DLD1 (cell line): ENCODE measurements around the gene MRPS18B.

Experiments used
- in situ Hi-C: cut with HindIII; loops from 2 replicates; pipeline ENCODE4 v1.10.0; 2017; ENCODE audit warnings: low sequenced_read_pairs

Gene MRPS18B

DNA sequence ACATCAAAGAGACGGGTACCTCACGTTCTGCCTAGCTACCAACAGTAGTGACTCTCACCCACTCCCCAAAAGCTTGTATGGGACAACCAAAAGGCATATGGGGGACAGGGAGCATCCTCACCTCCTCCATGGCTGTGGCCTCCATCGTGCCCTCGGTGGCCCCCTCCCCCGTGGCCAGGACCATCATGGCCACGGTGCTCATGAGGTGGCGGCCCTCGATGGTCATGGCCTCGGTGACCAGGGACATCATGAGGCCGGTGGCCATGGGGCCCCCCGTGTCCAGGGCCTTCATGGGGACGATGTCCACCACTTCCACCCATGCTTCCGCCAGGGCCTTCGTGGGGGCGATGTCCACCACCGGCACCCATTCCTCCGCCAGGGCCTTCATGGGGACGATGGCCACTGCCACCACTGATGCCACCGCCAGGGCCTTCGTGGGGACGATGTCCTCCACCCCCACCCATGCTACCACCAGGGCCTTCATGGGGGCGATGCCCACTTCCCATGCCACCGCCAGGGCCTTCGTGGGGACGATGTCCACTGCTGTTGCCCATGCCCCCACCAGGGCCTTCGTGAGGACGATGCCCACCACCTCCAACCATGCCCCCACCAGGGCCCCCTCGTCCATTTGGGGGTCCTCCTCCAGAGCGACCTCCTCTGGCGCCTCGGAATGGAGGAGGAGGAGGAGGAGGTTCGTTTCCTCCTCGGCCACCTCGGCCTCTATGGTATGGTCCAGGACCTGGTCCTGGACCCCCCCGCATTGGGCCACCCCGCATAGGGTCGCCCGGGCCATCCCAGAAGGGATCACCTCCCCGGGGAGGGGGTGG, 15.6 kb upstream of the MRPS18B start:
- in situ Hi-C loops = no loop called here

DNA sequence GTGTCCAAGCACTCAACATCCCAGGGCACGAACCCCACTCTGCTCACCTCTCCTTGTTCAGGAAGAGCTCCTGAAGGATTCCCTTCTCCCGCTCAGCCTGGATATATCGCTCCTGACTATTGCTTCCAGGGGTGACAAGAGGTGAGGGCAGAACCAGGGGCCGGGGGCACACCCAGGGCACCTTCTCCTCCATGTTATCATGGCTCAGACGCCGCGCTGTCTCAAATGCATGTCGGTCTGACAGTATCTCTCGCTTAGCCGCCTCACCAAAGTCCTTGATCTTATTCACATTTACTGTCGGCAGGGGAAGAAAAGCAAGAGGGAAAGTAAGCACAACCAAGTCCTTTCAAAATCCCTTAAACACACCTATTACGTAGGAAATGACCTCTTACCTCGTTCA, 13.7 kb upstream of the MRPS18B start:
- in situ Hi-C loops = no loop called here

DNA sequence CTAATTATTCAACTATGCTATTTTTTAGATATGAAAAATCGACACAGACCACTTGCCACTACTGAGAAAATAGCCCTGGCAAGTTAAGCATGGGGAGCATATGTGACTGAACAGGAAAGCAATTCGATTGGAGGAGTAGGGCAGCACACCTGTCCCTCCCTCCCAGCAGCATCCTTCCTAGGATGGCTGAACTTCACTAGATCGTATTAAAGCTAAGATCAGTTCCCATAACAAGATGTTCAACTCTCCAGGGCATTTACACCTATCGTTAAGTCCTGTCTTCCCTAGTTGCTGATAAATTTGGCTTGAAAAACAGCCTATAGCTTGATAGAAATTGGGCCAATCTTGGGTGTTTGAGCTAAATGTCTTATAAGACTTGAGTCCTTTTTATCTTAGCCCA, 7.6 kb upstream of the MRPS18B start:
- in situ Hi-C loops = no loop called here

DNA sequence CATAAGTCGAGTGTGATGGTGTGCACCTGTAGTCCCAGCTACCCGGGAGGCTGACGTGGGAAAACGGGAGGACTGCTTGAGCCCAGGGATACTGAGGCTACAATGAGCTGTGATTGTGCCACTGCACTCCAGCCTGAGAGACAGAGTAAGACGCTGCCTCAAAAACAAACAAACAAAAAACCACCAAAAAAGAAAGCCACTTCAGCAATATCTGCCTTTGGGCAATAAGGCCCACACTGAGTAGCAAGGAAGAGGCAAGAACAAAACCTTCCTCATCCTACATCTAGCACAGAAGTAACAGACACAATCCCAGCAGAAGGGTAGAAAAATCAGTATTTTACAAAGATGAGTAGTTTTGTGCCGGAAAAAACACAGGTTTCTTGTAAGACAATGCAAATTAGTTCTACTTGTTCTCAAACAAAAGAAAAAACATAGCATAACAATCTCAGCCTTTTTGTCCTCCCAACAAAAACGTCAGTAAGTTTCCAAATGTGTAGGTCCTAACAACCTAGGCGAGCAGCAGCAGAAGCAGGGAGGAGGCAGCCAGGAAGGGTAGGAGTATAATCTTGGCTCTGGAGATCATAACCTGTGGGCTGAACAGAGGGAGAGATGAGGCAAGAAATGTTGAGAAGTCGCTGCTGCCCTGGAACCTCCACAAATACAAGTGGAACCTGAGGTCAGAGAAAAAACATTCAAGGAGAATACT, 6.3 kb upstream of the MRPS18B start:
- in situ Hi-C loops = no loop called here

DNA sequence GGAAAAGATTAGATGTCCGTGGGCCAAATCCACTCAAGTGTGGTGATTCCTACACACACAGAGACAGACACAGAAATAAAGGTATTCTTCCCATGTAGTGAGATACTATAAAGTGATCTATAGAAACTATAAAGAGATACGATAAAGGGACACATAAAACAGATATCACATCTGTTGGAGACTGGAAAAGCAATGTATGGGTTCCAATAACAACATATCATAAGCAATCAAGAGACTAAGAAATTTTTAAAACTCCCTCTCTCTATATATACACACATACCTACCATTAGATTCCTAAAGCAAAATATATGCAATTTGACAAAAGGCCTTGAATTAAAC, 5.8 kb upstream of the MRPS18B start:
- in situ Hi-C loops = no loop called here

DNA sequence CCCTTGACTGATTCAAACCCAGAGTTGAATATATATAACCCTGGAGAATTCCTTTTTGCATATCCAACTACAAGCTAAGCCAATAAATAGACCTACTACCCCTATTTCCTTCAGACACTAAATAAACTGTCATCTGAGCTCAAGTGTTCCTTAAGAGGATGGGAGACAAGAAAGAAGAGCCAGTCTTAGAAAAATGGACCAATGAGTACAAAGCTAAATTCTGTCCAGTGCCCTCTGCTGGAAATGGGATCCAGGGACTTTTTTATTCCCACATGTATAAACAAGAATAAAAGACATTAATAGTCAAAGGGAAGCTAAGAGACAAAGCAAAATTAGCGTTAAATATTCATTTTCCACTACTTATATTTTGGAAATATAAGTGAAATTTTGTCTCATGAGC, 5.4 kb upstream of the MRPS18B start:
- in situ Hi-C loops = no loop called here

DNA sequence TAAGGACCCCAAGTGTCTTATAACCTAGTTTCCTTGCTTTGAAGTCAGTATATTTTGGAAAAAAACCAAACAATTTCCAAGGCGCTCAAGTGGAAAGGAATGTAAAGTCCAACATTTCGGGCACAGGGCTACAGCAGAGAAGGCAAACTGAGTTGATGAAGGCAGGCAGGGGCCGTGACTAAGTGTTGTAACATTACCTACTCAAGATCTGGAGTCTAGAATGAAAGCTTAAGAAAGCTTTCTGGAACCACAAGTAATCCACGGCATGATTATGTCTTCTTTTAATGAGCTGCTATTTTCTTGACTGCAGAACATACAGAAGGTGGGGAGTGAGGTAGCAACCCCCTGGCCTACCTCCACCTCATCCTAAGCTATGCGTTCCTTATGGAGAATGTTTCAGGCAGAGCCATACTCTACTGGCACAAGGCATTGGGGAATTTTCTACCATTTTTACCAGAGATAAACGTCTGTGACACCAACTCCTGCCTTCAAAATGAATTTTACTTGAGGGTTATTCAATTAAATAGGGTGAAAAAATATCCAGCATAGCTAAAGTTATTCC, 4.9 kb upstream of the MRPS18B start:
- in situ Hi-C loops = no loop called here

DNA sequence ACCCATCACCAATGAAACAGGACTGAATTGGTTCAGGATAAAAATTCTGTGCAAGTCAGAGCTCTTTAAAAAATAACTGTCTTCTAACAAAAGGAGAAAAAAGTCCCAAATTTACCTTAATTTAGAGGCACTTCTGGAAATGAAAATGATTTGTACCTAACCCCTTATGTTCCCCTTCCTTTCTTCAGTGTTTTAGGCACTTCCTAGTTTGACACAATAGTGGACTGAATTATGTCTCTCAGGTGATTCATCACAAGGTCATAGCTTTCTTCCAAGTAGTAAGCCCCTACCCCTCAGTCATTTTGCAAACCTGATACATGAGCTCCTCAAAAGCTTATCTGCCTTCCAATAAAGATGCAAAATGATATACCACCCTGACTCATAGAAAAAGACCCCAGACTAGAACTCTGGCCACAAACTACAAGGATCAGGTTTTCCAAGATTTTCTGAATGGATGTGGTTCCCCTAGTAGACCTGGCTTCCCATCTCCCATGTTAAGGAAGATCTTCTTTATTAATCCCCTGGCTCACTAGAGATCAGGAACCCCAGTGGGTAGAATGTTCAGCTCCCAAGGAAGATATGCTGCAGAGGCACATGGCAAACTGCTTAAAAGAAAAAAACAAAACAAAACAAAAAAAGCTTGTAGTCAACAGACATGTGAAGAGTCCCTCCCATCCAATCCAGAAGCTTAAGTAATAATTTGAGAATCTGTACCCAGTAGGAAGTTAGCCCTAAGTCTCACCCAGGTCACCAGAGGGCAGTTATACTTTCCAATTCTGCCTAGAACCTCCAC, 4.2 kb upstream of the MRPS18B start:
- in situ Hi-C loops = no loop called here

DNA sequence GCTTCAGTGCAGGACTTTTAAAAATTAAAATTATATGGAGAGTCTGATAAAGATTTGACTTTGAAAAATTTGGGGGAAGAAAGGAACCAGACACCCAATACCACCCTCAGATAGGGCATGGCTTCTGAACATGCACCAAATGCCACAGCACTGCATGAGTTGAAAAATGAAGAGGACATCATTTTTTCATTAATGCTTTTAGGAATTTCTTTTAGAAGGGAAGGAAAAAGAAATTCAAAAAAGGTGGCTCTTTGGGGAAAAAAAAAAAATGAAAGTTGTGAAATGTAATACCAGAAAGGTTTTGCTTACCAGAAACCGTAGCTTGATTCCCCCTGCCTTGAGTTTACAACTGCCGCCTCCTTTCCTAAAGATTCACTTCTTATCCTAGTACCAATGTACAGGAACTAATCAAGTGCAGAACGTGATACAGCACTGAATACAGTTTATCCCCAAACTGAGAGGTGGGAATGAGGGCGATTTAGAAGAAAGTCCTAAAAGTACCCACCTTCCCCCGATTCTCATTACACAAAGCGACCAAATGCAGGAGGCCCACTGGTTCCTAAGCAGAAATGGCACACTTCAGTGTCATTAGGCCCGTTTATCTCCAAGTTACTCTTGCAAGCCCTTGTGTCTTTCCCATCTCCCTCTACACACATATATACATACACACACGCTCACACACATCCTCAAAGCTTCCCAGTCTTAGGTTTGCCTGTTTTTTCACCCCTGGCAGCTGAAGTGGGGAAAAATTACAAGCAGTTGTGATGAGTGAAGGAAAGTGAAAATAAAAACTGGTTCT, 3.4 kb upstream of the MRPS18B start:
- in situ Hi-C loops = no loop called here

DNA sequence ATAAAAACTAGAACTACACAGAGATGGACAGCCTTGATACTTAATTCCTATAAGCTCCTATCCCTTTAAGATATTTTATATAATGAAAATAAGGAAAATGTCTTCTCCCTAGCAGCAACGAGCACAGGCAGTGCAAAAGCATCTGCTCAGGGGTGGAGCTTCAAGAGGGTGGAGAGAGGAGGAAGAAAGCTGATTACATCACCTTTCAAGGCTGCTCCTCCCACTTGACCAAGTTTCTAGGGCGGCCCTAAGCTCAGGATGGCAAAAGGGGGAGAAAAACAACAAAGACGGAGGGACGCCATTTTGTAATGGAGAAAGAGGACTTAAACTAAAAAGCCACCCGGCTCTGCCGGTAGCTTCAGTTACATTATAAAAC, 2.8 kb upstream of the MRPS18B start:
- in situ Hi-C loops = no loop called here

DNA sequence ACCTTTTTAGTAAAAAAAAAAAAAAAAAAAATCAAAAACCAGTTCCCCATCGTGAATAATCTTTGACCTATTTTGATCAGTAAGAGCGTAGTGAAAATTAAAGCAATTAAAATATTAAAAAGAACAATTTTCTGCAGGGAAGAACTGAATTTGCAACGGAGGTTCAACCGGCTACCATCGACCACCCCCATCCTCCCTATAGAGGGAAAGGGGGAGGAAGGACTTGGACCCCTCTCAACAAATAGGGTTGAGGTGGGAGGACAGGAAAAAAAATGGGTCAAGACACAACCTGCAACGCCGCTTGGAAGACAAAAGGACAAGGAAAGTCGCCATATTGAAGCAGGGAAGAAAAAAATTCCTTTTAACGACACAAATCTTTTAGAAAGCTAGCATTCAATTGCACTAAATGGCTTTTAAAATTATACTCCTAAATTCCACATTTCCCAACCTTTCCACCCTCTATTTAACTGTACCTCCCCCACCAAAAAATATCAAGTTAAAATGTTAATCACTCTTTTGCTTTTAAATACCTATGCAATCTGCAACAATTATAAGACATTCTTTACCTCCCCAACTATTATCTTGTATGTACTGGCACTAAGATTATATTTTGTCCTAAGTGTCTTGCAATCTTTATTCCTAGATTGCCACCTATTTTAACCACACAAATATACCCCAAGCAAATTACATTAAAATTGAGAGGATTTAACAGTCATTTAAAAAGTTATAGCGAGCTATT, 2.3 kb upstream of the MRPS18B start:
- in situ Hi-C loops = no loop called here

DNA sequence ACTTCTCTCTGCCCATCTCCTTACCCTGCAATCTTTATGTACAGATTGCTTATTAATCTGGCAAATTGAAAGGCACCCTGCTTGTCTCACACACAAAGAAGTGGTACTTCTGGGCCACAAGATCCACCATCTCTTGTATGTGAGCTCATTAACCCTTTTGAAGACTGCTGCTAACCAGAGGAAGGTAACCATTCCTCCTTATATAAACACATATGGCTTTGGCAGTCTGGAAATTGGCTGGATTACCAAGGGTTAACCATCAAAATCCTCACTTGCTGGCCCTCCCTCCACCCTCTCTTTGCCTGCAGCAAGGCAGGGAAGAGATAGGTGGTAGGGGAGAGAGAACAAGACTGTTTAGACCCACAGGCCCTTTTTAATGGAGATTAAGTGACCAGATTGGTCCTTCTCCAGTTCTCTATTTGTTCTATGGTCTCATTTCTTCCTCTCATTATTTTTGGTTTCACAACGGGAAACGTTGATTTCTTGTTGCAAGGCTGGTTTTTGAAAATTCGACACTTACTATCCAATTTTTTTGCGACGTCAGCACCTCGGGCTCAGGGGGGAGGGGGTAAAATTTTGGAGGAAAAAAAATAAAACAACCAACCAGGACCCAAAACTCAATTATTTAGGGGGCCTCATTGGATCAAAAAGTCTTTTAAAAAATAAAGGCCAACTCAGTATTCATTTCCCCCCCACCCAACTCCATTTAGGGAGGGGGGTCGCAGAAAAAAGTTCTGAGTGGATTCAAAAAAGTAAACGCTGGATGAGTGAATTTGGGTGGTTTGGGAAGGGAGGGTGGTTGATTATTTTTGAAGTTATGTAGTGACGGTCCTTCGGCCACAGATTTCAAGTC, 1.5 kb upstream of the MRPS18B start:
- in situ Hi-C loops = no loop called here

DNA sequence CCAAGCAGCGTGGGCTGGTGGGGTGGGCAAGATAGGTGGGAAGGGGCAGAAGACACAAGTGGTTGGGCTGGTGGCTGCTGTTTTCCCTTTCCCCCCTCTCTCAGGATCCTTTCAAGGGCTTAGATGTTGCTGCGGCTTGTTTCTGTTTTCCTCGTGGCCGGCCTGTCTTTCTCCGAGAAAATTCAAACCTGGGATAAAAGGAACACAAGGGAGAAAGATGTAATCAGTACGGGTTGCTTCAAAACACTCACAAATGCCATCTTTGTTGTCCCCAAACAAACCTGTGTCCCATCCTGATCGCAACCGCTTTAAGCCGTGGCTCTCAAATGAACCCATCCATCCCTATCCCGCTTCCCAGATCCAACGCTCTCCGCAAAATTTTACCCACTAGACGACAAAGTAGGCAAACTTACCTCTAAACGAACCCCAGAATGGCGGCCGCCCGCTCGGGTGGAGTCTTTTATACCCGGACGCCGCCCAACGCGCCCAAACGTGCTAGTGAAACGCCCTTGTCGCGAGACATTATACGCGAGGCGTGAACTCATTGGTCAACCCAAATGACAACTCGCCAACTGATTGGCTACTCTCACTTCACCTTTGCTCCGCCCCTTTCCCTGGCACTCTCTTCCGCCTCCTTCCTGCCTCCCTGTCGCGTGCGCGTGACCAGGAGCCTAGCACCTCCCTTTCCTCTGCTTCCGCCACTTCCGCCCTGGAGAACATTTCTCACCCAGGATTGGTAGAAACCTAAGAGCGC, 652 bp upstream of the MRPS18B start, which contains the start of gene PPP1R10:
Gene PPP1R10, minus strand, starts transcription at position 433 of the 754 bp plus-strand sequence. CDS start 7,299 bp downstream, outside the sequence.
- in situ Hi-C loops = no loop called here

DNA sequence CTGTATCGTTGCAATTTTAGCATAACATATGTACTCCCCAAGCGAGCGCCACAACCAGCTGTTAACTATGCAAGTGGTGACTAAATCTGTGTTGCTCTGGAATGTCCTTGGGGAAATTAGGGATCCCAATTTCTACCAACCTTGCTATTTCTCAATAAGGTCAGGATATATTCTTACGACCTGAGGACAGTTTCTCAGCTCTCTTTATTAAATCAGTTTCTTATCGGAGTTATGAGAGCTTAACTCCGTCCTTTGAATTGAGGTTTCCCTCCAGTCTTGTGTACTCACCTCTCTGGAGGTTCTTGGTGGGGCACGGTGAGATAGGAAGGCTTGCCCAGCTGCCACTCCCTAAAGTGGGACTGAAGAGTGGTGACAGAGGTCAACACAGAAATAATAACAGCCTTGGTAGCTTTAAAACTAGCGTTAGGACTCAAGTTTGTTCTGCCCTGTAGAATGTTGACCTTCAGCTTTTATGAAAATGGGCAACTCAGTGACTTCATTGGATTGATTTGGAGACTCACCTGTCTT, 694 bp downstream of the MRPS18B start:
- in situ Hi-C loops = no loop called here

DNA sequence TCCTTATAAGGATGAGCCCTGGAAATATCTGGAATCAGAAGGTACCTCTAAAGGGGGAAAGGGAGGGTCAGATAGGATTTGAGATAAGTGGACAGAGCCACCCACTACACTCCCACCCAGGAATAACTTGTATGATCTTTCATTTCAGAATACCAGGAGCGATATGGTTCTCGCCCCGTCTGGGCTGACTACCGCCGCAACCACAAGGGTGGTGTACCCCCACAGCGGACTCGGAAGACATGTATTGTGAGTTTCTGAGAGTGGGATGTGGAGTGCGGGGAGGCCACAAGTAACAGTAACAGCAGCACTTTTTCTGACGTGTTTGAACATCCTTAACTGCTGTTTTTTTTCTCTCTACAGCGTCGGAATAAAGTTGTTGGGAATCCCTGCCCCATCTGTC, 1.9 kb downstream of the MRPS18B start:
- in situ Hi-C loops = no loop called here

DNA sequence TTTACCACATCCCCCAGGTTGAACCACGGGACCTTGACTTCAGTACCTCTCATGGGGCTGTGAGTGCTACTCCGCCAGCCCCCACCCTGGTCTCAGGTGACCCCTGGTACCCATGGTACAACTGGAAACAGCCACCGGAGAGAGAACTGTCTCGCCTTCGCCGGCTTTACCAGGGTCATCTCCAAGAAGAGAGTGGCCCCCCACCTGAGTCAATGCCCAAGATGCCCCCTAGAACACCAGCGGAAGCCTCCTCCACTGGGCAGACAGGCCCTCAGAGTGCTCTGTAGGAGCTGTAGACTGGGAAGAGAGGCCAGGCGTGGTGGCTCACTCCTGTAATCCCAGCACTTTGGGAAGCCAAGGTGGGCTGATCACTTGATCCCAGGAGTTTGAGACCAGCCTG, 7.9 kb downstream of the MRPS18B start:
- in situ Hi-C loops = no loop called here

DNA sequence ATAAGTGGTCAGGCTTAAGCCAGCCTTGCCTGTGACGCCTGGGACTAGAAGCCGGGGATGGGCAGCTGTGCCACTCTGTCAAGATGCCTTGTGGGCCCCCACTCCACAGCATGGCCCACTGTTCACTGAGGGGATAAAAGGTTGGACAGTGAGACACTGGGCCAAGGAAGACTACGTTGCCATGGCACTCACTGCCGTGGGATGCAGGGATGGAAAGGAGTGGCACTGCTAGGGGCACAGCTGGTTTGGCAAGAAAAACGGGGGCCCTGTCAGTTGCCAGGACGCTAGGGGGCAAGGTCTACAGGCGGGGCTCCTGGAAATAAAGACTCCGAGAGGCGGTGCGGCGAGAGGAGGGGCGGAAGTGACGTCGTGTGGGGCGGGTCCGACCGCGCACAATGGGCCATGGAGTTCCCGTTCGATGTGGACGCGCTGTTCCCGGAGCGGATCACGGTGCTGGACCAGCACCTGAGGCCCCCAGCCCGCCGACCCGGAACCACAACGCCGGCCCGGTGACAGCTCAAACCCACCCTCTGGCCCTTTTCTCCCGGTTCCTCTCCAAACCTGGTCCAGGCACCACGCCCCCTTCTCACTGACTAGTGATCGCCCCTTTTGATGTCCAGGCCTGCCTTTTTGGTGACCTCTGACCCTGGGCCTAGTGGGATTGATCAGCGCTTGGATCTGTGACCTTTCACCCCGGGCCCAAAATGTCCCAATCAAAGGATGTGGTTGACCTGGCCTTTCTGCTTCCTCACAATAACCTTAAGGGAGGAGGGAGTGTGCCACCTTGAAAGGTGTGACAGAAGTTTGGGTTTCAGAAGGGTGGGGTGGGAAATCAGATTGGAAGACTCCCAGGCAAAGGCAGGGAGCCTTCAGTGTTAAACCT, 9.1 kb downstream of the MRPS18B start, which contains the start of gene ATAT1:
Gene ATAT1, plus strand, starts transcription at position 391 of the 883 bp plus-strand sequence.
- in situ Hi-C loops = no loop called here
